Ovary (tissue), 9 donors: ENCODE measurements around the gene MRPL11. TPM values are rescaled to one million over a fixed set of nuclear protein-coding genes. Genes with fewer than 3 reads are reported as not detected.

Experiments used
- DNase-seq, 5 donors: peaks; one replicate each; pipeline ENCODE4 v3.0.0-alpha.2; 2019 to 2020
- H3K27ac ChIP-seq, 2 donors: fragments of 200-600 bp; one replicate each; pipeline versions ENCODE4 v1.5.1 to v1.8.0; 2019 to 2022
- H3K27me3 ChIP-seq: fragments of 200-600 bp; one replicate; pipeline ENCODE4 v1.8.0; 2022
- H3K36me3 ChIP-seq: fragments of 200-600 bp; sonication (generic); one replicate; pipeline ENCODE4 v1.5.1; 2019
- H3K4me1 ChIP-seq: one replicate; pipeline ENCODE4 v1.8.1; 2013; ENCODE audit warnings: mild to moderate bottlenecking, moderate library complexity; ENCODE audit not compliant: insufficient read depth
- H3K4me3 ChIP-seq: fragments of 200-600 bp; sonication (generic); one replicate; pipeline ENCODE4 v1.5.1; 2017
- H3K9me3 ChIP-seq, 2 donors: fragments of 200-600 bp in 1 of 2; sonication (generic) in 1 of 2; one replicate each; pipeline versions ENCODE4 v1.5.1 to v1.8.1; 2013 to 2019; ENCODE audit warnings: mild to moderate bottlenecking in 1 of 2, moderate library complexity in 1 of 2
- CTCF ChIP-seq, 3 donors: fragments of 450-650 bp in 2 of 3; fragments of 200-600 bp in 1 of 3; IDR thresholded peaks; one replicate each; pipeline versions ENCODE4 v1.5.1 to v1.8.0; 2016 to 2022; ENCODE audit warnings: antibody characterized with exemption in 3 of 3, mild to moderate bottlenecking in 1 of 3
- EP300 ChIP-seq: sonication (generic); formaldehyde crosslinking; IDR thresholded peaks from one replicate; pipeline ENCODE4 v1.6.1; 2017; ENCODE audit warnings: antibody characterized with exemption
- POLR2A ChIP-seq: fragments of 450-650 bp; IDR thresholded peaks from one replicate; pipeline ENCODE4 v1.6.1; 2017; ENCODE audit warnings: antibody characterized with exemption, mild to moderate bottlenecking, moderate library complexity
- WGBS, 3 donors: extraction: QIAGEN DNeasy Blood & Tissue Kit in 1 of 3; methylation state at CpG; one replicate each; pipeline versions ENCODE4 v1.1.5 to v1.1.7; 2013 to 2017; 5-methylcytosine and 5-hydroxymethylcytosine counted together
- intact Hi-C, 4 donors: fragments of 100-400 bp; cut with DNase I; formaldehyde crosslinking; loops; one replicate each; pipeline versions ENCODE4 v1.11.0 to v1.15.1; 2022 to 2023
- polyA plus RNA-seq, 2 donors: library from polyadenylated mRNA; stranded (reverse); fragments of 200-250 nt in 1 of 2; fragments of 350-450 nt in 1 of 2; fragmentation: Illumina TruSeq in 1 of 2; extraction: RNeasy Lipid Tissue Mini Kit (QIAGEN cat#74804) in 1 of 2; gene quantifications; one replicate each; pipeline ENCODE4 v1.2.3, GENCODE V29; 2013 to 2014
- total RNA-seq, 7 donors: library from RNA; depleted of rRNA in 2 of 7; stranded (reverse); fragments of >200 nt in 2 of 7; fragmentation: NEBNext Ultra II Directional in 3 of 7; extraction: Animal tissue kit (Norgen Biotek cat#: 25700) in 3 of 7; gene quantifications; one replicate each; pipeline versions ENCODE4 v1.1.0 to v1.2.4, GENCODE V29; 2016 to 2023
- donor health status: DM: no; HTN: no; CAD: no; lungs with moderate emphysema.
- donor health status: DM: no; HTN: no; CAD: no.
- donor health status: Bipolar disorder and iron deficiency.
- donor health status: DM: yes; HTN: yes; CAD: no.
- donor health status: DM: no; HTN: no; CAD: no.
- donor health status: DM: yes; HTN: yes; CAD: no.

Gene MRPL11
- total and polyA plus RNA-seq, 9 donors, result 30.9 to 53.5 (median 41.4) TPM

GRCh38 chr11:66476173-66476840 lies 37.7 kb upstream of the MRPL11 start:
- H3K4me3 ChIP-seq, result no peak overlapping the region
- intact Hi-C loops, result loop anchor here in 1 of 4 donors (10.0 kb wide), 1 partner anchor 198 kb away; the partner anchor contains the start of gene RBM4B
- H3K36me3 ChIP-seq, result no peaks in the 10 kb centered on the region
- WGBS, 3 donors, result 55 to 68% (median 65%) methylated on average over 10 of the region's 10 CpGs
- no peaks in the 10 kb centered on the region for H3K9me3 ChIP-seq
- DNase-seq, result no peak
- TF ChIP-seq POLR2A (no peak), CTCF (IDR thresholded peaks at IDR 0.05) (no peak), EP300 (no peak)
- H3K27me3 ChIP-seq, result no peaks in the 10 kb centered on the region
- no peak overlapping the region for H3K27ac ChIP-seq
- H3K4me1 ChIP-seq, result peaks cover 2% of the 10 kb centered on the region

- Histone ChIP-seq H3K4me1 (no peaks in the 10 kb centered on the region), H3K27ac (no peak overlapping the region), H3K9me3 (no peaks in the 10 kb centered on the region), H3K36me3 (no peaks in the 10 kb centered on the region), H3K27me3 (no peaks in the 10 kb centered on the region), H3K4me3 (no peak overlapping the region)
- 88 to 92% (median 89%) methylated on average over 22 to 44 of the region's 44 CpGs for WGBS, 3 donors
- DNase-seq, result no peak
- TF ChIP-seq CTCF (IDR thresholded peaks at IDR 0.05) (no peak), EP300 (no peak), POLR2A (no peak)
- intact Hi-C loops, result loop anchor here in 1 of 4 donors (10.0 kb wide), 1 partner anchor 199 kb away; the partner anchor contains the start of gene RBM4B
Observed at GRCh38 chr11:66475349-66476172, 36.9 kb upstream of the MRPL11 start.

- Histone ChIP-seq H3K27me3 (no peaks in the 10 kb centered on the region), H3K4me3 (no peak overlapping the region), H3K36me3 (no peaks in the 10 kb centered on the region), H3K4me1 (no peaks in the 10 kb centered on the region), H3K9me3 (no peaks in the 10 kb centered on the region), H3K27ac (no peak overlapping the region)
- intact Hi-C loops, result loop anchor here in 1 of 4 donors (10.0 kb wide), 1 partner anchor 201 kb away; the partner anchor contains the start of gene RBM4B
- 85 to 88% (median 87%) methylated on average over 15 to 20 of the region's 20 CpGs for WGBS, 3 donors
- DNase-seq, result no peak
- TF ChIP-seq POLR2A (no peak), CTCF (IDR thresholded peaks at IDR 0.05) (no peak), EP300 (no peak)
Observed at GRCh38 chr11:66473608-66474515, 35.2 kb upstream of the MRPL11 start.

- intact Hi-C loops, result loop anchor here in 1 of 4 donors (10.0 kb wide), 1 partner anchor 202 kb away; the partner anchor contains the start of gene RBM4B
- no peak for DNase-seq
- 88 to 93% (median 89%) methylated on average over 11 of the region's 11 CpGs for WGBS, 3 donors
- TF ChIP-seq POLR2A (no peak), CTCF (IDR thresholded peaks at IDR 0.05) (no peak), EP300 (no peak)
- no peak overlapping the region for H3K4me3 ChIP-seq
- H3K36me3 ChIP-seq, result no peaks in the 10 kb centered on the region
- H3K4me1 ChIP-seq, result no peaks in the 10 kb centered on the region
- H3K27ac ChIP-seq, result no peak overlapping the region
- no peaks in the 10 kb centered on the region for H3K27me3 ChIP-seq
- H3K9me3 ChIP-seq, result no peaks in the 10 kb centered on the region
Observed at GRCh38 chr11:66473167-66473566, 34.5 kb upstream of the MRPL11 start.
